NCI-H748 (cell line): ENCODE data around the gene ASCL5.

ENCODE experiments used
- DNase-seq: peaks from one replicate; lab custom pipeline; 2025; ENCODE audit not compliant: unreplicated experiment; lab: John Stamatoyannopoulos, UW

The ASCL5 gene

DNA sequence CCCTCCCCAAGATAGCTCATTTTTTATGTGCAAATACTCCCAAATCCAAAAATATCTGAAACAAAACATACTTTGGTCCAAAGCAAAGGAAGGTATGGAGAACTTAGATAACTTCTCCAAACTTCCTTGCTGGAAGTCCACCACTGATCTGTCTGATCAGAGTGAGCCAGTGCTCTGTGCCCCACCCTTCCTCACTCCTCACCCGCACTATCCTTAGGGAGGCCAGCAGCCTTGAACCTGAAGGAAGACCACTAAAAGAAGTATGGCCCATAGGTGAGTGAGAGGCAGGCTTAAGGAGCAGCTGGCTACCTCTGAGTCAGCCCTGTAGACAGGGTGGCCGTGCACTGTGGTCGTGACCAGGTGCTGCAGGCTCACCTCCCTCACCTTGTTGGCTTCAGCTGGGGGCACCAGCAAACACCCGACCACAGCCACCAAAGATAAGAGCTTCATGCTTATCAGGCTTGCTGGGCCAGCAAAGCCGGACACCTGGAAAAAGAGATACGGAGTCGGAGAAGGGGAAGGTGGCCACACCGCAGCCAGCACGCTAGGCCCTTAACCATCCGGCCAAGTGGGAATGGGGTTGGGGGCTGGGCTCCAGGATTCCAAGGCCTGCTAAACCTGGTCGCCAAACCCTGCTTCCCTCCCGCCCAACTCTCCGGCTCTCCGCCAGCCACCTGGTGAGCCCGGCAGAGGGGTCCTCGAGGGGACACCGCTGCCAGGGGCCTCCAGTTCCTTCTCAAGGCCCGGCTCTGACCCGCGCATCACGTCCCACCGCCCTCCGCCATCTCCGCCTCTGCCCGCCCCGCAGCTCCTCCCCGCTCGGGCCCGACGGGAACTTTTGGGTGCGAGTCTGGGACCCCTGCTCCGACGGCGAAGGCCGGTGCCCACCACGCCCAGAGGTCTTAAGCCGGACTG, 26.7 kb upstream of the ASCL5 start:
- peak; percentile 53 for DNase-seq

DNA sequence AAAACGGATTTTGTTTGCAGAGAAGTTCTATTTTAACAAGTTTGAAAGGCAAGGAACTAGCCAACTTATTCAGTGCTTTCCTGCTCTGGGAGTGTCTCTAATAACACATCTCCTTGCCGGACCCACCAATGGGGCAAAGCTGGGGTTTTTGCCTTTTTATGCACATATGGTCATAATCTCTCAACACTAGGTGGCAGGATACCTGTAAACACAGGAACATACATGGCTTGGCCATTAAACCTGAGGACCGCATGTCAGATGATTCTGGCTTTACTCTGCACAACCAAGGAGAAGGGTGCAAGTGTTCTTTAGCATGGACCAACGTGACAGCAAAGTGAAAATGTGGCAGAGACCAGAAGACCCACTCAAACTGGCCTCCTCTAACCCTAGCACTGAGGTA, 22.4 kb upstream of the ASCL5 start:
- DNase-seq = peak; percentile 49

DNA sequence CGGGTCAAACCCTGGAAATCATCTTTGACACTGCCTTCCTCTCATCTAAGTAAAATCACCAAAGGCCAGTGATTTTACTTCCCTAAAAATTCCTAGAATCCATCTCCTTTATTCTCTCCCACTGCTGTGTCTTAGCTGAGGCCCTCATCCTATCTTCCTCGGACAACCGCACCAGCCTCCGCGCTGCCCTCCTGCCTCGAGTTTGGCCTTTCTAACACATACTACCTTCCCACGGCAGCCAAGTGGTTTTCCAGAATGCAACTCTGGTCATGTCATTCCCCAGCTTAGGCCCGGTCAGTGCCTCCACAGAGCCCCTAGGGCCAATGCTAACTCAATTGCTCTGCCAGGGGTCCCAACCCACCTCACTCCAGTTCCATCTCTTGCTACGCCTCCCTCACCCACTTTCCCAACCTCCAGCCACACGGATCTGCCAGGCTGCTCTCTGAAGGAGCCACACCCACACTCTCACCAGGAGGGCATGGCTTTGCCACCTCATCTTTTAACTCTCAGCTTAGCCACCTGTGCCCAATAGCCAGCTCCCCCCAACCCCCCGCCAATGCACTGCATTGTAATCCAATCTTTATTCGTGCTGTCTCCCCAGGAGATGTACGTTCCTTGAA, 20.5 kb upstream of the ASCL5 start:
- DNase-seq = no peak

DNA sequence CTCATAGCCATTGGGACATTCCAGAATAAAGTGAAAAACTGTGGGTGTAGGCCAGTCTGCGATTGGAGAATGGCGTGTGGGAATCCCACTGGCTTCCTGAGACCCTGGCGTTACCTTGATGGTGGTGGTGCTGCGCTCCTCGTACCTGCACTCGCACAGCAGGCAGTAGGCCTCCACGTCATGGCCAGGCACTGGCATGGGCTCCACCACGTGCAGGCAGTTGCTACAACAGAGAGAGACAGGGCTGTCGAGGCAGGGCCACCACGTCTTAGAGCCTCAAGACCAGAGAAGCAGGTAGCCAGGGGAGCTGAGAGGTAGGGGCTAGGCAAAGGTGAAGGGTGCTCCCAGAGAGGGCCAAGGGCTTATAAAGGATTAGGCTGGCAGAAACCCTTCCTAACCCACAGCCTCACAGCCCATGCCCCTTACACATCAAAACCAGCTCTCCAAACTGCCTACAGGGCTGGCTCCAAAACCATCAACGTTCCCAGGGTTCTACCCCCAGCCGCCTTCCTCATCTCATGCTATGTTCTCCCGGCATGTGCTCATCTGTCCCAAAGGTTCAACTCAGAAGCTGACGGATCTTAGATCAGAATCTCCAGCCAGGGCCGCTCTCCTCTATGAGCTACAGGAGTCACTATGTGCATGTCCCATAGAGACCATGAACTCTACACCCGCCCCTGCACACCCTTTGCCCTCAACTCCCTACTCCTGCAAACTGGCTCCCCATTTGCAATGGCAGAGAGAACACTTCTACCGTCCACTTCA, 19.8 kb upstream of the ASCL5 start:
- no peak for DNase-seq

DNA sequence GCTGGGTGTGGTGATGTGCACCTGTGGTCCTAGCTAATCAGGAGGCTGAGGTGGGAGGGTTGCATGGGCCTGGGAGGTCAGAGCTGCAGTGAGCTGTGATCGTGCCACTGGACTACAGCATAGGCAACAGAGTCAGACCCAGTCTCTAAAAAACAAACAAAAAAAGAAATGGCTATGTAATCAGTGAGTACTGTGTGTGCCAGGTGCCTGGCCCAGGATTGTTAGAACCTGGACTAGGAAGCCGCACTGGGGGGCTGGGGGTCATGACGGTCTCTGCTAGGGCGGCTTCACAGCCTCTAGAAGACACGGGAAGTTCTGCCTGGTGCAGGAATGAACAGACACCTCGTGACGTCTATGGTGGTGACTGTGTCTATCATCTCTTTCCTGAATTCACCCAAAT, 18.8 kb upstream of the ASCL5 start:
- DNase-seq = no peak

DNA sequence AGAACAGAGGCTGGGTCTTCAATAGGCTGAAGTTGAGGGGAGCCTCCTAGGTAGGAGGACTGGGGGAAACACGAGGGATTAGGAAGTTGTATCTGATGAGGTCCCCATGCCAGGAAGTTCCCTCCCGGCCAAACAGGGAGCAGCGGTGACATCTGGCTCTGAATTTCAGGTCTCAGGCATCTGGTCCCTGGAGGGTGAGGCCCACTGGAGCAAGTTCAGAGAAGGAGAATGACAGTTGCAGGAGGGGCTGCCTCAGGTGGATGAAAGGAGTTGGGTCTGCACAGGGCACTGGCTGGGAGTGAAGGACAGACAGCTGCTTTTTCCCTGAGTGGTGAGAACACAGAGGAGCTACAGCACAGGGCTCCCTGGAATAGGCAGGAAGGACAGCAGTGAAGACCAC, 18.1 kb upstream of the ASCL5 start:
- DNase-seq = no peak

DNA sequence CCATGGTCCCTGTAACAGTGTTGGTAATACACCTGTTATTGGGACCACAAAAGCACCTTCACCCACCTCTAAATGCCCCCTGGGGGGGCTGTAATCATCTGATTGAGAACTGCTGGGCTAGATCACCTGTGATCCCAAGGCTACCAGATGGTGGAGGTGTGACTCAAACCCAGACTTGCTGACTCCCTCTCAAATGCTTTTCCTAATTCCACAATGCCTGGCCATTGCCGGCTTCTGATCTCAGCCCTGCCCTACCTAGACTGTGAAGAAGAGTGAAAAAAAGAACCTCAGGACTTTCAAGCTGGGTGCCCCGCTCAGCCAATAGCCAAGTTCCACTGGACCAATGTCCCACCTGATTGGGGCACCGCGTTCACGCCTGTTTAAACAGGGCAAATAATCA, 17.7 kb upstream of the ASCL5 start:
- DNase-seq = no peak

DNA sequence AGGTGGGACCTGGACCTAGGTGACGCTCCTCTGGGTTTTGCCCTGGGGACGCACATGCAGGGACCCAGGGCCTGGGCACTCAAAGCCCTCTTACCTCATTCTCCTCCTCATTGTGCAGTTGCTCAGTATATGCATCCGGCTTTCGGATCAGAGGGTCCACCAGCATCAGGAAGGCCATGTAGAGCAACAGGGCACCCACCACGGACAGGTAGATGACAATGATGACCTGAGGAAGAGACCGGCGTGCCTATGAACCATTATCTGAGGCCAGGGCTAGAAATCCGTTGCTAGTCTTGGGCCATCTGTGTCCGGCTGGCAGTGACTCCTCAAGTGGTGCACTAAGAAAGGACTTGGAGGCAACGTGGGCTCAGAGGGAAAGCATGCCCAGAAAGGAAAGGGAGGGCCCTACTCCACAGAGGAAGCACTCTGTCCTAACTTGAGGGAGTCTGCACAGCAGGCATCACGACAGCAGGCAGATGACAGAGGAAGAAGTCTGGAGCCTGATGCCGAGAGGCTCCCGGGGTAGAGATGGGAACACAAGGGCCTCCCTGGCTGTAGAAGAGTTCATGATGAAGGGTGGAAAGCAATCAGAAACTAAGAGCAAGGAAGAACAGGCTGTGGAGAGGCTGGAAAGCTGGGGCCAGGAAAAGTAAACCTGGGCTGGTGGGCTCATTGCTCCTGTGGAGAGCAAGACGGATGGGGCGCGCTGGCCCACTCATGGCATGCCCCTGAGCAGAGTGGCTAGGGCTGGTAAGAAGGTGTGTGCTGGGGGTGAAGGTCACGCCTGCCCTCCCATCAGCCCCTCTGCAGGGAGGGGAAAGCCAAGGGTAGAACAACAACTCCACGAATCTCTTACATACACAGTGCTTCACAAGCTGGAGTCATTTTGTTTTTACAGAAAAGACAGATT, 17.0 kb upstream of the ASCL5 start:
- DNase-seq = no peak

DNA sequence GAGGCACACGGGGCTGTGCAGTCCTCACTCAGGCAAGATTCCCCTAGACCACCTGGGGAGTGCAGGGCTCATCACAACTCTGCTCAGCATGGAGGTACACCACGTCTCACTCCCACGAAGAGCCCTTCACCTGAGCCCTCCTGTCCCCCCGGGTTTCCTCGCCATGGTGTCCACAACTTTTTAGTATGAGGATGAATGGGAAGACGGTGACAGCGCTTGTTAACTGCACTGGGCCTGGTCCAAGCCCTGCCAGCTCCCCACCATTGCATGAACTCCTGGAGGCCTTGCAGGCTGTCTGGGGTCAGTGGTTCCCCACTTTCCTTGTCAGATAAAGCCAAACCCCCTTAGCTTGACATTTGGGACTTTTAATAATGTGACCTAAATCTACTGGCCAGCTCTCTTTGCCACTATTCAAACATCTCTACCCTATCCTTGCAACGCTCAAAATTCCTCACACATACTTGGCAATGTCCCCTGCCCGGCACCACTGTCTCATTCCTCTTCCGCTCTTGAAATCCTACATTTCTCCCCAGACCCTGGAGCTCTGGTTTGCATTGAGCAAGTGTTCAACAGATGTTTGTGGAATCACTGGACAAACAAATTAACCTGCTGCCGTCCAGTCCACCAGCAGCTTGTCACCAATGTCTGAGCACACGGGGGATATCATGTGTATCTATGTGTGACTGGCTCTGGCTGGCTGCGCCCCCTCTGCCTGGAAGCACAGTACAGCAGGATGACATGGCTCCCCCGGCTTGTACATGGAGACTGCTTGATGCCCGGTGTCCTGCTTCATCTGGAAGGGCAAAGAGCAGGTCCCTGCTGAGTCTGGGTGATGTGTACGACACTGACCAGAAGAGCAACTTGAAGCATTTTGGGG, 16.1 kb upstream of the ASCL5 start:
- DNase-seq = no peak

DNA sequence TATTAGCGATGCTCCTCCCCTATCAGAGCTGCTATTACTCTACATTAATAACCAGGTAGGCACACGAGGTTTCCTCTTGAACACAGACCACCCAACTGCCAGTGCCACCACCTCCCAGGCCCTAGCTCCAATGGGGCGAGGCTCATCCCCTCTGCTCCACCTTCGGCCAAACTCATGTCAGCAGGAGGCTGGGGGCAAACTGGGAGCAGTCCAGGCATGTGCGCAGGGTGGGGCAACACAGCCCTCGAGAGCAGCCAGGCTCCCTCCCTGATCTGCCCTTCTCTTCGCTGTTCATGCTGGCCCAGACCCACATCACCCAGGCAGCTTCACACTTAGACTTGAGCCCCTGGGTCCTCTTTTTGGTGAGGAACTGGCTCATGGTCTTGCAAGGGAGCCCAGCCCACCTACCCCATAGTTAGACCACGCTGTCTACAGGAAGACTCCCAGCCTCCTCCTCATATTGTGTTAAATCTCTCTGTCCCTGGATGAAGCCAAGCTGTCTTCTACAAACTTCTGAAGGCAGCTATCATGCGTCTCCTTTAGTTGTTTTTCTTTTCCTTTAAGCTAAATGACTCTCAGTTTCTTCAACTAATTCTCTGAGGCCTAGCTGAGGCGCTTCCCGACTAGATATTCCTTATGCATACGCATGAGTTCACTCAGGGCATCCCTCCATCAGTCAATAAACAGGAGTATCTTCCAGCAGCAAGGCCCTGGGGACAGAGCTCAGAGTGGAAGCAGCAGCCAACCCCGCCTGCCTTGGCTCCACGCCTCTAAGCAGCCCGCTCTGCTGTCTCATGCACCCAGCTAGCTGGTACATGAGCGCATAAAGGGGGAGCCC, 15.2 kb upstream of the ASCL5 start:
- no peak for DNase-seq

DNA sequence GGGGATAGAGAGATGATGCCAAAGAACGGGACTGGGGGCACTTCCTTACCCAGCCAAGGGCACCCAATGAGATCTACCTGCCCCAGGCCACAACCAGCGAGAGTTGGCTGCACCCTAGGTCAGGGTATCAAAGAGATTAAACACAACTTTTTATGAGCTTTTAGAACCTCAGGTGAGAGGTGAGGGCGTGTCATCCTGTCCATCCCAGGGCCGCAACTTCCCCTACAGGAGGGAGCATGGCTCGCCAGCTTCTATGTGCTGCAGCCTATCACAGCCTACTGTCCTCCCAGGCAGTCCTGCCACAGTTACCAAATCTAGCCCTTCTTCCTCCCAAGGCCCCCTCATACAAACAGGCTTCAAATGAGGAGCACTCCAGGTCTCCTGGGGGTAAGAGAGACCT, 14.4 kb upstream of the ASCL5 start:
- DNase-seq = no peak

DNA sequence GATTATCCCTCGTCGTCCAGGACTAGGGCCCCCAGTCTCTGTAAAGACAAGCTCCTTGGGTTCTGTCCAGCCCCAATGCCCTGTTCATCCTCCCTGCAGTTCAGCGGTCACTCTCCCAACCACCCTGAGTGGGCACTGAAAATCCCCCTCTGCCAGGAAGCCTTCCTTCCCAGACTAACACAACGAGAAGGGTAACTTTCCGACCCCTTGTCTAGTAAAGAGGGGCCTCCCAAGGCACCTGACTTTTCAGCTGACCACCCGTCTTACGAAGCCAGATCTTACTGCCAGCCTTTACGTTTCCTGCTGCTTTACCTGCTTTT, 13.9 kb upstream of the ASCL5 start:
- DNase-seq = no peak

DNA sequence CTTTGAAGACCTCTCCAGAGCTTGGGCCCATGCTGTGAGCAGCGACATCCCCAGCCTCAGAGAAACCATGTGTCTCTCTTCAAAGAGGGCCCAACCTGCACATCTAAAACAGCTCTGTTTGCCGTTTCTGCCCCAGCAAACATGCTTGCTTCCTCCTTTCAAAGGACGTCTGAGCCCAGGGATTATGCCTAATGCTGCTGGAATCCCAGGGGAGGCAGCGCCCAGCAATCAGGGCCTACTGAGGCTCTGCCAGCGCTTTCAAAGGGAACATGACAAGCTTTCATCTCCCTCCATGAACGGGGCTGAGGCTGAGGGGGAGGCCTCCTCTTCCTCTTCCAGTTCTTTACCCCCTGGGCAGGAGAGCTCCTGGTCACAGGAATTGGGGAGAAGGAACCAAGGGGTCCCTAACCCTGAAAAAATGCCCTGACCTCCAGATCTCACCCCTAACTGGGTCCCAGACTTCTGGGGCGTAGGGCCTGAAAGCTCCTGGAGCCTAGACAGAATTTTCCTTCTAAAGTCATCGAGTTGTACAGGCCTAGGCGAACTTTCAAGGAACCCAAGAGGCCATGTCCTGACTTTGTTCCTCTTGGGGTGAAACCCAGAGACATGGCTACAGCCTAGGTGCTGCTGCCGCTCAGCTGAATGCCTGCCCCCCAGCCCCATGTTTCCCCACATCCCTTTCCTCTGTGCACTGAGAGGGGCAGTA, 13.4 kb upstream of the ASCL5 start:
- no peak for DNase-seq

DNA sequence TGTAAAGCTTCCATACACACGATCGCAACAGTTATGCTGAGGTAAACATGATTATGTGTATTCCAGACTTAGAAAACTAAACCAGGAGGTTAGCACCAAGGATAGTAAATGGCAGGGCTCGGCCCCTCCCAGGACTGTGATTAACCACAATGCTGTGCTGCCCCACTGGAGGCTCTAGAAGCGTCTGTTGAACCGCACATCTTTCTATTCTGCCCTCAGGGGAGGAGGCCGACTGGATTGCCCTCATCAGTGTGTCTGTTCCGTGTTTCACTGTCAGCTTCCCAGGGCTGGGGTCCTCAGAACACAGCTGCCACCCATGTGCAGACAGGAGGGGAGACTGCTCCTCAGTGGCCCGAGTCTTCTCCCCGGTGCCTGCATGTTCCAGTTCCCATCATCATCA, 12.8 kb upstream of the ASCL5 start:
- no peak for DNase-seq

DNA sequence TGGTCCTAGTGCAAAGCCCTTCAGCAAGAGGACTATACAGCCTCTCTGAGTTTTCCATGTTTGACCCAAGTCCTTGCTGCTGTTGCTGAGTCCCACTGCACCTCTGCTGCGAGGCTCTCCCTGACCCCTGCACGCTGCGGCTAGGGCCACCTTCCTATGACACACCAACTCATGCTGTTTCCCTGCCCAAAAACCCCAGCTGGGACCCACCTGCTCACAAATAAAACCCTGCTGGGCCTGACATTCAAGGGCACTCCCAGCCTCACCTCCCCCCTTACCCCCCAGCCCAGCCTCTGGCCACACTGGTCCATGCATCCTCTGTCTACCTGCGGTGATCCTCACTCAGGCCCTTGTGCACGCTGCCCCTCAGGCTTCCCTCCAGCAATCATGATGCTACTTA, 12.3 kb upstream of the ASCL5 start:
- no peak for DNase-seq

DNA sequence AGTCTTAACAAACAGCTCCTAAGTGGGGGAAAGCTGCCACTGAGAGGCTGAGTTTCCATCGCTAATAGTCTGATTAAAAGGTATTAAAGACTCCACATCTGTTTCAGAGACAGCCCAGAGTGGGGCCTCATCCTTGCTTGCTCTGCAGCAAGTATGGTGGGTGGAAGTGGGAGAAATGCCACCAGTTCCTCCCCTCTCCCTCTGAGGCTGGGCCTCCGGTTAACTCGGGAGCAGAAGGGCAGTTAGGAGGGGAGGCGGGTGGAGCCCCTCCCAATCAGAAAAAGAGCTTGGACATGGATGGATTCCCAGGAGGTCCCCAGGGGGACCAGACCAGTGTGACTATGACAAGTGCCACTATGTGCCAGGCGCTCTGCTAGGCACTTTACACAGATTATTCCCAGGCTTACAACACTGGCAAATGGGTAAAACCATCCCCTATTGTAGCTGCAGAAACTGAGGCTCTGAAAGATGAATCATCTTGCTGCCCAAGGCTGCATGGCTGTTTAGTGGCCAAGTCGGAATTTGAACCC, 11.4 kb upstream of the ASCL5 start:
- no peak for DNase-seq

DNA sequence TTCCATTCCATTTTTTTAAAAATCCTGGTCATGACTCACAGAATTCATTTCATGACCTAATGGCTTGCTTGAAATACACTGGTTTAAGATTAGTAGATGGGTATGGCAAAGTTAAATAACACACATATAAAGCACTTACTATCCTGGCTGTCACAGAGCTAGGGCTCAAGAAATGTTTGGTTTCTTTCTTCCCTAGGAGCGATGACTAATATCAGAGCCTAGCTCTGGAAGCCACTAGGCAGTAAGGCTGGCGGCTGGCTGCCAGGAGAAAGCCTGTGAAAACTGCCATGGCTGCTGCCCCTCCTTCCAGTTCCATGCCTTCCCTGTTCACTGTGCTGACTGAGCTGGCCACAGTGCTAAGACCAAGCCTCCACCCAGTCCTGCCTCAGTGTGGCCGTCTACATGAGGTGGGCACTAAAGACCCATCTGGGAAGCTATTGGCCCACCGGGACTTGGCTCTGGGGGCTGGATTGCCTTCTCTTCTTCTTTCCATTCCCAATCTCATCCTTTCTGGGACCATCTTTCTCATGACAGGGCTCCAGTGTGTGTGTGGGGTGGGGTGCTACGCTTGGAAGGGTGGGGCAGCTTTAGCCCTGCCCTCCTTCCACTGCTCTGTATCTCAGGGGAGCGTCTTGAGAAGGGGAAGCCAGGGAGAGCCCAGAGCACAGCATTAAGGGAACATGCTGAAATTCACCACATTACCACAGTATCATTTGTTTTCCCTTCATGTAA, 10.8 kb upstream of the ASCL5 start:
- DNase-seq = no peak

DNA sequence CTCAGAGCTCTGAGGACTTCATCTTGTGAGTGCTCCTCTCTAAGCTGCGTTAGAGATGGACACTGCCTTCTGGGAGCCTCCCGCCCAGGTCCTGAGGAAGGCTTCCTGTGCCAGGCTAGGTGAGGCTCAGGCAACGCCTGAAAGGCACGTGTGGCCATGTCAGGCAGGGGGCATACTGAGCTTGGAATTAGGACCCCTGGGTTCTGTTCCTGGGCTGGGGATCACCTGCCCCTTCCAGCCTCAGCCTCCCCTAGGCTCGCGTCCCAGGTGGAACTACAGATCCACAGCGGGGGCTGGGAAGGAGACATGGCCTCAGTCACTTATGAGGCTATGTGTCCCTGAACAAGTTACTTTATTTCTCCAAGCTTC, 10.0 kb upstream of the ASCL5 start:
- DNase-seq = no peak
